Karpas-422 (cell line): ENCODE measurements around the gene FBXO2. TPM values are rescaled to one million over a fixed set of nuclear protein-coding genes. Genes with fewer than 3 reads are reported as not detected.
"Not testable (repeated sequence)": the region's sequence is repeated elsewhere in the genome, so short reads cannot be mapped to it uniquely, and the experiment has no call there.

Experiments used
- DNase-seq: peaks from one replicate; pipeline ENCODE4 v3.0.0-alpha.2; 2015
- H2AFZ ChIP-seq: fragments of 200-600 bp; sonication (generic); 2 replicates; pipeline ENCODE4 v1.6.1; 2014; ENCODE audit warnings: antibody characterized with exemption, low read length, mixed read lengths
- H3K27ac ChIP-seq: fragments of 200-600 bp; sonication (generic); 2 replicates; pipeline ENCODE4 v1.5.1; 2014; ENCODE audit warnings: mild to moderate bottlenecking, low read length, moderate library complexity
- H3K27me3 ChIP-seq: fragments of 200-600 bp; sonication (generic); 2 replicates; pipeline ENCODE4 v1.6.1; 2014; ENCODE audit warnings: low read length, mixed read lengths
- H3K36me3 ChIP-seq: fragments of 200-600 bp; sonication (generic); 2 replicates; pipeline ENCODE4 v1.6.1; 2014; ENCODE audit warnings: low read length, mixed read lengths; ENCODE audit not compliant: insufficient read depth
- H3K4me1 ChIP-seq: fragments of 200-600 bp; sonication (generic); 2 replicates; pipeline ENCODE4 v1.6.1; 2014; ENCODE audit warnings: mild to moderate bottlenecking, low read length, mixed read lengths
- H3K4me2 ChIP-seq: fragments of 200-600 bp; sonication (generic); 2 replicates; pipeline ENCODE4 v1.6.1; 2014; ENCODE audit warnings: low read length, low read depth, mild to moderate bottlenecking; ENCODE audit not compliant: poor library complexity, severe bottlenecking
- H3K4me3 ChIP-seq: fragments of 200-600 bp; sonication (generic); 2 replicates; pipeline ENCODE4 v1.5.1; 2014; ENCODE audit warnings: mild to moderate bottlenecking, antibody characterized with exemption, low read length, mixed read lengths
- H3K79me2 ChIP-seq: fragments of 200-600 bp; sonication (generic); 2 replicates; pipeline ENCODE4 v1.6.1; 2014; ENCODE audit warnings: mild to moderate bottlenecking, low read length, mixed read lengths
- H3K9ac ChIP-seq: fragments of 200-600 bp; sonication (generic); 2 replicates; pipeline ENCODE4 v1.6.0; 2014; ENCODE audit warnings: low read length
- H3K9me2 ChIP-seq: fragments of 200-600 bp; sonication (generic), shearing (Covaris generic); replicated peaks from 2 replicates; pipeline ENCODE4 v1.6.0; 2014; ENCODE audit warnings: mild to moderate bottlenecking, low read length, moderate library complexity; ENCODE audit not compliant: insufficient read depth
- H3K9me3 ChIP-seq: fragments of 300-700, 200-600 bp; sonication (generic); 2 replicates; pipeline ENCODE4 v1.6.1; 2014; ENCODE audit warnings: low read length, mixed read lengths
- H4K20me1 ChIP-seq: fragments of 200-600 bp; sonication (generic); 2 replicates; pipeline ENCODE4 v1.6.1; 2014; ENCODE audit warnings: mild to moderate bottlenecking, antibody characterized with exemption, low read length, low read depth; ENCODE audit not compliant: insufficient read depth
- total RNA-seq: library from RNA; depleted of rRNA; stranded (reverse); fragments of >200 nt; shearing (Covaris generic); gene quantifications from 2 replicates; pipeline ENCODE4 v1.2.3, GENCODE V29; 2014; ENCODE audit warnings: low replicate concordance

FBXO2 gene
- total RNA-seq, 1 experiment from 2014 or later, result not detected

DNA sequence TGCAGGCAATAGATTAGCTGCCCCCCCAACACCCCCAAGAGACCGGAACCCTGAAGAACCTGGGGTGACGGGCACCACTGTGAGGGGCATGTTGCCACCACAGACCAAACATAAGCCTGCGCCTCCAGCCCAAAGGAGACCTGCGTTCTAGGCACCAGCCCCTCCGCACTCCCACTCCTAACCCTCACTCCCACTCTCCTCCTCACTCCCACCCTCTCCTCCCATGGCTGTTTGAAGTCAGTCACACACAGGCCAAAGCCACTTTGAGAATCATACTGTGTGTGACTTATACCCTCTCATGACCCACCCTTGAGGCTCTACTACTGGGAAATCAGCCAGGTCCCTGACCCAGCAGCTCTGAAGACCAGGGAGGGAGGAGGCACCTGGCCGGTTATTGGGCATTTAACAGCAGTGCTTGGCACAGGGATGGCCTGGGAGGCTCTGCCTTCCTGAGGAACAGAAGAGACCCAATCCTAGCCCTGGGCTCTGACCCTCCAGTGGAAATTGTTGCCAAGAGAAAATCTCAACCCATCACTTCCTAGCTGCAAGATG is 43.5 kb downstream of the FBXO2 start:
- Histone ChIP-seq H3K9ac (no peak overlapping the region), H3K27me3 (no peaks in the 10 kb centered on the region), H2AFZ (no peak overlapping the region), H3K4me1 (no peaks in the 10 kb centered on the region), H3K79me2 (no peaks in the 10 kb centered on the region), H3K36me3 (no peaks in the 10 kb centered on the region), H3K4me3 (no peak overlapping the region), H3K9me2 (no peaks in the 10 kb centered on the region), H4K20me1 (no peaks in the 10 kb centered on the region), H3K27ac (no peak overlapping the region), H3K9me3 (no peaks in the 10 kb centered on the region), H3K4me2 (no peak overlapping the region)
- no peak for DNase-seq

DNA sequence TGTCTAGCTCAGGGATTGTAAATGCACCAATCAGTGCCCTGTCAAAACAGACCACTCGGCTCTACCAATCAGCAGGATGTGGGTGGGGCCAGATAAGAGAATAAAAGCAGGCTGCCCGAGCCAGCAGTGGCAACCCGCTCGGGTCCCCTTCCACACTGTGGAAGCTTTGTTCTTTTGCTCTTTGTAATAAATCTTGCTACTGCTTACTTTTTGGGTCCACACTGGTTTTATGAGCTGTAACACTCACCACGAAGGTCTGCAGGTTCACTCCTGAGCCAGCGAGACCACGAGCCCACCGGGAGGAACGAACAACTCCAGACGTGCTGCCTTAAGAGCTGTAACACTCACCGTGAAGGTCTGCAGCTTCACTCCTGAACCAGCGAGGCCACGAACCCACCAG is 44.9 kb downstream of the FBXO2 start:
- H3K4me3 ChIP-seq, H3K9me2 ChIP-seq, H3K9ac ChIP-seq, H3K27me3 ChIP-seq, H4K20me1 ChIP-seq, H3K4me1 ChIP-seq, H3K27ac ChIP-seq, DNase-seq, H3K79me2 ChIP-seq, H3K4me2 ChIP-seq, H2AFZ ChIP-seq, H3K36me3 ChIP-seq, H3K9me3 ChIP-seq: not testable (repeated sequence)

DNA sequence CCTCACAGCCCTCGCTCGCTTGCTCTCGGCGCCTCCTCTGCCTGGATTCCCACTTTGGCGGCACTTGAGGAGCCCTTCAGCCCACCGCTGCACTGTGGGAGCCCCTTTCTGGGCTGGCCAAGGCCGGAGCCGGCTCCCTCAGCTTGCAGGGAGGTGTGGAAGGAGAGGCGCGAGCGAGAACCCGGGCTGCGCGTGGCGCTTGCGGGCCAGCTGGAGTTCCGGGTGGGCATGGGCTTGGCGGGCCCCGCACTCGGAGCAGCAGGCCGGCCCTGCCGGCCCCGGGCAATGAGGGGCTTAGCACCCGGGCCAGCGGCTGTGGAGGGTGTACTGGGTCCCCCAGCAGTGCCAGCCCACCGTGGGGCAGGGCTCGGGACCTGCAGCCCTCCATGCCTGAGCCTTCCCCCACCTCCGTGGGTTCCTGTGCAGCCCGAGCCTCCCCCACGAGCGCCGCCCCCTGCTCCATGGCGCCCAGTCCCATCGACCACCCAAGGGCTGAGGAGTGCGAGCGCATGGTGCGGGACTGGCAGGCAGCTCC is 45.6 kb downstream of the FBXO2 start:
- not testable (repeated sequence) for H3K79me2 ChIP-seq, H3K36me3 ChIP-seq, H4K20me1 ChIP-seq, H3K4me2 ChIP-seq, H3K9me2 ChIP-seq, H3K9ac ChIP-seq, H3K27me3 ChIP-seq, H3K4me3 ChIP-seq, DNase-seq, H3K27ac ChIP-seq, H2AFZ ChIP-seq, H3K9me3 ChIP-seq, H3K4me1 ChIP-seq

DNA sequence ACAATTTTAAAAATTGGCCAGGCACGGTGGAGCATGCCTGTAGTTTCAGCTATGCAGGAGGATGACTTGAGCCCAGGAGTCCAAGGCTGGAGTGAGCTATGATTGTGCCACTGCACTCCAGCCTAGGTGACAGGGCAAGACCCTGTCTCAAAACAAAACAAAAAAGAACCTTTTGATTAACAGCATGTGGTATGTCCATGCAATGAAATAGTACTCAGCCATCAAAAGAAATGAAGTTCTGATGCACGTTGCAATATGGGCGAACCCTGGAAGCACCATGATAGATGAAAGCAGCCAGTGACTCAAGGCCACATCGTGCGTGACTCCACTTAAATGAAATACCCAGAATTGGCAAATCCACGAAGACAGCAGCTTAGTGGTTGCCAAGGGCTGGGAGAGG is 47.5 kb downstream of the FBXO2 start:
- no peak overlapping the region for H3K4me2 ChIP-seq
- DNase-seq, result no peak
- H3K36me3 ChIP-seq, result no peaks in the 10 kb centered on the region
- H3K9ac ChIP-seq, result no peak overlapping the region
- H2AFZ ChIP-seq, result no peak overlapping the region
- no peak overlapping the region for H3K27ac ChIP-seq
- no peaks in the 10 kb centered on the region for H3K27me3 ChIP-seq
- no peaks in the 10 kb centered on the region for H3K9me3 ChIP-seq
- no peaks in the 10 kb centered on the region for H3K79me2 ChIP-seq
- no peak overlapping the region for H3K4me3 ChIP-seq
- no peaks in the 10 kb centered on the region for H3K4me1 ChIP-seq
- no peaks in the 10 kb centered on the region for H4K20me1 ChIP-seq
- H3K9me2 ChIP-seq, result no peaks in the 10 kb centered on the region

DNA sequence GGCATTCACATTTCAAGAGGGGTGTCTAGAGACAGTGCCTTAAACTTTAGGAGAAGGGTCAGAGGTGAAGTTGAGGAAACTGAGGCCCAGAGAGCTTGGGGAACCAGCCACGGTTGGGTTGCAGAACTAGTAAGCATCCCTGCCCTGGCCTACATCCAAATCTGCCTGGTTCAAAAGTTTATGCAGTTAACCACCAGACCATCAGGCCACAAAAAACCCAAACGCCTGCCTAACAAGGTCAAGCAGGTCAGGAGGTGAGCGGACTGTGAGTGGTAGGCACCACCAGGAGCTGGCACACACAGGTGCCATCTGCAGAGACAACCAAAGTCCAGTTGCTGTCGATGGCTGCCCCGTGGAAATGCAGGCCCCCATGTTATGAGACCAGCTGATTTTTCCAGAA is 51.2 kb downstream of the FBXO2 start:
- Histone ChIP-seq H2AFZ (no peak overlapping the region), H3K4me3 (no peak overlapping the region), H3K36me3 (no peaks in the 10 kb centered on the region), H3K4me1 (no peaks in the 10 kb centered on the region), H3K9me3 (no peaks in the 10 kb centered on the region), H3K9me2 (no peaks in the 10 kb centered on the region), H3K27me3 (no peaks in the 10 kb centered on the region), H3K79me2 (no peaks in the 10 kb centered on the region), H3K27ac (no peak overlapping the region), H4K20me1 (no peaks in the 10 kb centered on the region), H3K4me2 (no peak overlapping the region), H3K9ac (no peak overlapping the region)
- no peak for DNase-seq

DNA sequence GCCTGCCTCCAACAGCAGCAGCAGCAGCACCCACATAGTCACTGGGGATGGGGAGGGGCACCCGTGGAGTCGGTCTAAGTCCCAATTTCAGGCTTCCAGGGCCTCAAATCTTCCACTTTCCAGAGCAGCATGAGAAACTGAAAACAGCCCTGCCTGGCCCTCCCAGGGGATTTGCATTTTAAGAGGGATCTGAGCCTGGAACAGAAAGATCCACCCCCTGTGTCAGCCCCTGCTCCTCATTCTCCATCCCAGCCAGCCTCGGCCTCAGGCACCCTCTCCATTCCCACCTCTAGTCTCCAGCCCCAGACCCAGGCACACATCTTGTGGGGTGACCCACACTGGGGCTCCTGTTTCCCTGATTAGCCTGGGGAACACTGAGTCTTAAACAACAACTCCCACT is 51.8 kb downstream of the FBXO2 start:
- DNase-seq, result no peak
- Histone ChIP-seq H3K4me2 (no peak overlapping the region), H3K4me1 (no peaks in the 10 kb centered on the region), H3K36me3 (no peaks in the 10 kb centered on the region), H3K4me3 (no peak overlapping the region), H3K27me3 (no peaks in the 10 kb centered on the region), H3K9ac (no peak overlapping the region), H2AFZ (no peak overlapping the region), H3K9me2 (no peaks in the 10 kb centered on the region), H4K20me1 (no peaks in the 10 kb centered on the region), H3K79me2 (no peaks in the 10 kb centered on the region), H3K9me3 (no peaks in the 10 kb centered on the region), H3K27ac (no peak overlapping the region)

DNA sequence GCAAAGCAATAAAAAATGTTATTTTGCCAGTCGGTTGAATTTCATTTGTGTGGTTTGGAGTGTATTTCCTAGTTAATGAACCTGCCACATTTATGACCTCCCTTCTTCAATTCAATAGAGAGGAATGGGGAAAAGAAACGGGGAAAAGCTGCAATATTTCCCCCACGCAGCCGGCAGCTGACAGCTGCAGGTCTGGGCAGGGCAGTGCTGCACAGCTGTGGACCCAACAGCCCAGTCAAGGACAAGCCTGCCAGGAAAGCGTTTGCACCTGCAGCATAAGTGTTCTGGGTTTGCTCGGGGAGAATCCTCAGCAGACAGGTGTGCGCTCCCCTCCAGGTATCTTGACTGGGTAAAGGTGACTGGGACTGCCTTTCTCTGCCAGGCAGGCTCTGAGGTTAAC is 53.4 kb downstream of the FBXO2 start:
- Histone ChIP-seq H3K4me2 (no peak overlapping the region), H3K36me3 (no peaks in the 10 kb centered on the region), H3K79me2 (no peaks in the 10 kb centered on the region), H3K27me3 (no peaks in the 10 kb centered on the region), H3K4me3 (no peak overlapping the region), H3K9me2 (no peaks in the 10 kb centered on the region), H3K9me3 (no peaks in the 10 kb centered on the region), H3K9ac (no peak overlapping the region), H3K27ac (no peak overlapping the region), H4K20me1 (no peaks in the 10 kb centered on the region), H3K4me1 (no peaks in the 10 kb centered on the region), H2AFZ (no peak overlapping the region)
- no peak for DNase-seq

DNA sequence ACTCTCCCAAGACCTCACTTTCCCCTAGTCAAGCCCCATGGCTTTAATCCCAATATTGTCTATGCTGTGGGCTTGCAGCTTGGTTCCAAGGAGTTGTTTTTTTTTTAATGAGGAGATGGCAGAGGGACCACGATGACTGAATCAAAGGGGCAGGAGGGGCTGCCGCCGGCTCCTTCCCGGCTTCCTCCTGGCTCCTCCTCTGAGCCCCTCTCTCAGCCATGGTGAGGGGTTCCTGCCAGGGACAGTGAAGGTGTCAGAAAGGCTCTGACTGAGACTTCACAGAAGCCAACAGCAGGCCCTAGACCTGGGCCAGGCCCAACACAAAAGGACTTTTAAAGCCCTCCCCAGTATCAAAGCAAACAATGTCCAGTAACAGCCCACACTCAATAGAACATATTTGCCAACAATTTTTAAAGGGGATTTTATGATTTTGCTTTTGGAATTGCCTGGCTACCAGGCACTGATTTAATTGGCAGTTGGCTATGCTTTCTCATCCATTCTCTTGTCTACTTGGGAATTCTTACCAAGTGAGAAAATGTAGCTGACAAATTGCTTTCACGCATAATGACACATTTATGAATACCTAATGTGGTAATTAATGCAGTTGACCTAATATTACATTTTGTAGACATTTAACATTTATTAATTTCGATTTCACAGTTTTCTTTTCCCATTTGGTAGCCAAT is 54.2 kb downstream of the FBXO2 start:
- DNase-seq, result no peak
- Histone ChIP-seq H3K4me1 (no peaks in the 10 kb centered on the region), H3K27ac (no peak overlapping the region), H3K36me3 (no peaks in the 10 kb centered on the region), H3K27me3 (no peaks in the 10 kb centered on the region), H3K9me2 (no peaks in the 10 kb centered on the region), H3K79me2 (no peaks in the 10 kb centered on the region), H4K20me1 (no peaks in the 10 kb centered on the region), H3K9me3 (no peaks in the 10 kb centered on the region), H2AFZ (no peak overlapping the region), H3K9ac (no peak overlapping the region), H3K4me2 (no peak overlapping the region), H3K4me3 (no peak overlapping the region)
